ENCODE measurements around the gene ZNF813.
"Not testable (repeated sequence)": the region's sequence is repeated elsewhere in the genome, so short reads cannot be mapped to it uniquely, and the experiment has no call there.

The ZNF813 gene

DNA sequence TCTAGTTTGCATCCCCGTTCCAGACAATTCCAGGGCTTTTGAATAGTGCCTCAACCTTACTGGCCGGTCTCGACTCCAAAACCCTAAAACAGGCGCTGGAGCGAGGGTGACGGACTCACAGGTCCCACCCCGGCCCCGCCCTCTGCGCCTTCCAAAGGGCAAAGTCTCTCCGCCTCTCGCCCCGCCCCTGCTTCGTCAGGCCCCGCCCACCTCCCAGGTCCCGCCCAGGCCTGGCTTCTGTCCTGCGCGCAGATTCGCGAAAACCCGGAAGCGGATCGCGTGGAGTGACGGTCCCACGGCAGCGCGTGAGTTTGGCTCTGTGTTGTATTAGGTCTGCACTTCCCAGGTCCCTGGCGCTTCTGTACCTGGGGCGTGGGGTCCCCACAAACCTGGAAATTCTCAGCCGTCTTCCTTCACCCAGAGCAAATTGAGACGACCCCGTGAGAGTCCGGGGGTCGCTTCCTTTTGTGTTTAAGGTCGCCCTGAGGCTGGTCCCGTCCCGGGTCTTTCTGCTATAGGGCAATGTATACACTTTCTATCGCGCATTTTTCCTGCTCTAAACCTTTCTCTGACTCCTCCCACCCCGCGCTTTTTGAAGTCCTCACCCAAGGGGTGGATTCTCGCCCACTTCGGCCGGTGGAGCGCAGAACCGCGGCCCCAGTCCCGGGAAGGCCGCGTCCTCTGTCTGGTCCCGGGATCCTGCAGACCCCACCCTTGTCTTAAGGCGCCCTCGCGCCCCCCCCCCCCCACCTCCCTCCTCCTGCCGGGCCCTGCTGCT is at the start of gene ZNF813:
TSS of gene ZNF813 (plus strand) at position 249 of the 778 bp plus-strand sequence. CDS start 16,090 bp downstream, outside the sequence.
- peak; percentile 93 to 96 for DNase-seq (ENCODE audit: low read depth in 2 of 2, low spot score in 1 of 2)

DNA sequence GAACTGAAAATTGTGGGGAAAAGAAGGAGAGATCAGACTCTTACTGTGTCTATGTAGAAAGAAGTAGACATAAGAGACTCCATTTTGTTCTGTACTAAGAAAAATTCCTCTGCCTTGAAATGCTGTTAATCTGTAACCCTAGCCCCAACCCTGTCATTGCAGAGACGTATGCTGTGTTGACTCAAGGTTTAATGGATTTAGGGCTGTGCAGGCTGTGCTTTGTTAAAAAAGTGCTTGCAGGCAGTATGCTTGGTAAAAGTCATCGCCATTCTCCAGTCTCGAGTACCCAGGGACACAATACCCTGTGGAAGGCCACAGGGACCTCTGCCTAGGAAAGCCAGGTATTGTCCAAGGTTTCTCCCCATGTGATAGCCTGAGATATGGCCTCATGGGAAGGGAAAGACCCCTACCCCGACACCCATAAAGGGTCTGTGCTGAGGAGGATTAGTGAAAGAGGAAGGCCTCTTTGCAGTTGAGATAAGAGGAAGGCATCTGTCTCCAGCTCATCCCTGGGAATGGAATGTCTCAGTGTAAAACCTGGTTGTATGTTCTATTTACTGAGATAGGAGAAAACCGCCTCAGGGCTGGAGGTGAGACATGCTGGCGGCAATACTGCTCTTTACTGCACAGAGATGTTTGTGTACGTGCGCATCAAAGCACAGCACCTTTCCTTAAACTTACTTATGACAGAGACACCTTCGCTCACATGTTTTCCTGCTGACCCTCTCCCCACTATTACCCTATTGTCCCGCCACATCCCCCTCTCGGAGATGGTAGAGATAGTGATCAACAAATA is 46.8 kb upstream of the ZNF813 start:
- not testable (repeated sequence) for DNase-seq (ENCODE audit: low read depth in 2 of 2, low spot score in 1 of 2)

DNA sequence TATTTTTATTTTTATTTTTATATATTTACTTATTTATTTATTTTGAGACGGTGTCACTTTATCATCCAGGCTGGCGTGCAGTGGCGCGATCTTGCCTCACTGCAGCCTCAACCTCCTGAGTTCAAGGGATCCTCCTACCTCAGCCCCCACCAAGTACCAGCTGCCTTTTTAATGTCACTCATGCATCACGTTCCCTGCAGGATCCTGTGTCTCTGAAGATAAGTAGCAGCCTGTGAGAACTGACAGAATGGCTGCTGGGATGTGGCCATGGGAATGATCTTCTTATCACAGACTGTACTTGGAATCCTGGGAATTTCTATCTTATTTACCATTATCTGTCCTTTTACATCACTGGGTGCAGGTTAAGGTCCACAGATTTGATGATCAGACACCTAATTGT is 45.0 kb upstream of the ZNF813 start:
- DNase-seq (ENCODE audit: low read depth in 2 of 2, low spot score in 1 of 2), result no peak

DNA sequence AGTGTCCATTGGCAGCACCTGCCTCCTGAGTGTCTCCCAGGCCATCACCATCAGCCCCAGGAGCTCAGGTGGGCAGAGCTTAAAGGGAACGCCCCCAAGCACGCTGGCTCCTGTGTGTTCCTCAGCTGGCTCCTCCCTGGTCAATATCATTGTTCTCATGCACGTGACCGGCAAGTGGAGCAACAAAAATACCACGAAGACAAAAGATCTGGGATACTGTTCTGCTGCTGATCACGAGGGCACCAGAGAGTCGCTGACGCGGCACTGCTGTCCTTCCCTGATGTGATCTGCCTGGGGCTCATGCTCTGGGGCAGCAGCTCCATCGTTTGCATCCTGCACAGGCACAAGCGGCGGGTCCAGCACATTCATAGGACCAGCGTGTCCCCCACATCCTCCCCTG is 44.5 kb upstream of the ZNF813 start:
- not testable (repeated sequence) for DNase-seq (ENCODE audit: low read depth in 2 of 2, low spot score in 1 of 2)

DNA sequence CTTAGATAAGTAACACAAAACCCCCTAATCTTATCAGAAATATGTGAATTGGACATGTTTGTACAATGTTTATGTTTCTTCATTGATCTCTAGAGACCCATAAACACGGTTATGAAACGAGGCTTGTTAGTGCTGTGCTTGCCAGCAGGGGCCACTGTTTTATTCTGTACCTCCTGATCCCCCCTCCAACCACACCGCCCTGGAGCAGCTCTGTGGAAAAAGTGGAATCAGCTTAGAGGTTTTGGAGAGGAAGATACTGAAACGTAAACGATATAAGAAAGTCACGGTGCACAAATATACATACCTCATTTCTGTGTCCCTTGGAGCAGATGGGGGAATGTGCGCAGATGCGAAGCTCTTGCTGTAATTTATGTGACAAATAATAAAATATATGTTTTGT is 43.9 kb upstream of the ZNF813 start:
- not testable (repeated sequence) for DNase-seq (ENCODE audit: low read depth in 2 of 2, low spot score in 1 of 2)

DNA sequence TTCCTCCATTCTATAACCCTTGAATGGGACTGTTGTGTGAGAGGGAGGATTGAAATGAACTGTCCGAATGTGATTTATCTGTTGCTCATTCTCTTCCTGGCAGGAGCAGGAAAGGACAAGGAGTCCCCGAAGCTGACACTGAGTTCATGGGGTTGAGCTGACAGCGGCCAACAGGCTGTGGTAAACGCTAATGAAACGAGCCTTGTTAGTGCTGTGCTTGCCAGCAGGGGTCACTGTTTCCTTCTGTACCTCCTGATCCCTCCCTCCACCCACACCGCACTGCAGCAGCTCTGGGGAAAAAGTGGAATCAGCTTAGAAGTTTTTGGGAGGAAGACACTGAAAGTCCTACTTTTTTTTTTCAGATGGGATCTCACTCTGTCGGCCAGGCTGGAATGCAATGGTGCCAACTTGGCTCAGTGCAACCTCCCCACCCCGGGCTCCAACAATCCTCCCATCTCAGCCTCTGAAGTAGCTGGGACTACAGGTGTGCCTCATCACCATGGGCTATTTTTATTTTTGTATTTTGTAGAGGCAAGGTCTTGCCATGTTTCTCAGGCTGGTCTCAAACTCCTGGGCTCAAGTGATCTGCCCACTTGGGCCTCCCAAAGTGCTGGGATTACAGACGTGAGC is 42.5 kb upstream of the ZNF813 start:
- peak; percentile 37 to 40 for DNase-seq (ENCODE audit: low read depth in 2 of 2, low spot score in 1 of 2)

DNA sequence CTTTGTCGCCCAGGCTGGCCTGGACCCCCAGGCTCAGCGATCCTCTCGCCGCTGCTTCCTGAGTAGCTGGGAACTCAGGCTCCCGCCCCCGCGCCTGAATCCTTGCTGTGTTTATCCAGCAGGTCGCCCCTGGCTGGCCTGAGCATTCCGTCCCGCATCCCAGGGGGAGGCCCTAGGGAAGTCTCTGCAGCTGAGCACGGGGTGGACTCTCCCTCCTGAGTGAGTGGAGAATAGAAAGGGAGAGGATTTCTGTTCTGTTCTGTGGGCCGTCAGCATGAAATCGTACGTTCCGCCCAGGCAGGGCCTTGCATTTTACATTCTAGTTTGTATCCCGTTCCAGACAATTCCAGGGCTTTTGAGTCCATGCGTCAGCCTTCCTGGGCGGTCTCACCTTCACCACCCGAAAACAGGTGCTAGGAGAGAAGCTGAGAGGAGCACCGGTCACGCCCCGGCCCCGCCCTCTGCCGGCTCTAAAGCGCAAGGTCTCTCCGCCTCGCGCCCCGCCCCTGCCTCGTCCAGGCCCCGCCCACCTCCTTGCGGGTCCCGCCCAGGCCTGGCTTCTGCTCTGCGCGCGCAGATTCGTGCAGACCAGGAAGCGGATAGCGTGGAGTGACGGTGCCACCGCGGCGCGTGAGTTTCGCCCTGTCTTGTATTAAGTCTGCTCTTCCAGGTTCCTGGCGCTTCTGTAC is 36.0 kb upstream of the ZNF813 start, which contains the start of gene ZNF761:
TSS of gene ZNF761 (plus strand) at position 586 of the 689 bp plus-strand sequence. CDS start 15,285 bp downstream, outside the sequence.
- DNase-seq (ENCODE audit: low read depth in 2 of 2, low spot score in 1 of 2), result peak; percentile 91 to 96

DNA sequence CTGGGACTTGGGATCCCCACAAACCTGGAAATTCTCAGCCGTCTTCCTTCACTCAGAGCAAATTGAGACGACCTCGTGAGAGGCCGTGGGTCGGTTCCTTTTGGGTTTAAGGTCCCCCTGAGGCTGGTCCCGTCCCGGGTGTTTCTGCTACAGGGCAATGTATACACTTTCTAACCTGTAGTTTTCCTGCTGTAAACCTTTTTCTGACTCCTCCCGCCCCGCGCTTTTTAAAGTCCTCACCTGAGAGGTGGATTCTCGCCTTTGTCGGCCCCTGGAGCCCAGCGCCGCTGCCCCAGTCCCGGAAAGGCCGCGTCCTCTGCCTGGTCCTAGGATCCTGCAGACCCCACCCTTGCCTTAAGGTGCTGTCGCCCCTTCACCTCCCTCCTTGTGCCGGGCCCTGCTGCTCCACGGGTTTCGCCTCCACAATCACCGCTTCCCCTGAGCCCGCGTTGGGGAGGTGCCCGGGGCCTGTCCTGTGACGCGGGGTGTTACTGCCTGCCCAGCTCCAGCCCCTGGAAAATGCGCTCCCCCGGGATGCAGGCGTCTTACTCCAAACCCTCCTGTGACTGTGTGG is 35.4 kb upstream of the ZNF813 start:
- no peak for DNase-seq (ENCODE audit: low read depth in 2 of 2, low spot score in 1 of 2)

DNA sequence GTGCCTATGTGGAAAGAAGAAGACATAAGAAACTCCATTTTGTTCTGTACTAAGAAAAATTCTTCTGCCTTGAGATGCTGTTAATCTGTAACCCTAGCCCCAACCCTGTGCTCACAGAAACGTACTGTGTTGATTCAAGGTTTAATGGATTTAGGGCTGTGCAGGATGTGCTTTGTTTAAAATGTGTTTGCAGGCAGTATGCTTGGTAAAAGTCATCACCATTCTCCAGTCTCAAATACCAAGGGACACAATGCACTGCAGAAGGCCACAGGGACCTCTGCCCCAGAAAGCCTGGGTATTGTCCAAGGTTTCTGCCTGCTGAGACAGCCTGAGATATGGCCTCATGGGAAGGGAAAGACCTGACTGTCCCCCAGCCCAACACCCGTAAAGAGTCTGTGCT is 23.7 kb upstream of the ZNF813 start:
- DNase-seq (ENCODE audit: low read depth in 2 of 2, low spot score in 1 of 2), result not testable (repeated sequence)

DNA sequence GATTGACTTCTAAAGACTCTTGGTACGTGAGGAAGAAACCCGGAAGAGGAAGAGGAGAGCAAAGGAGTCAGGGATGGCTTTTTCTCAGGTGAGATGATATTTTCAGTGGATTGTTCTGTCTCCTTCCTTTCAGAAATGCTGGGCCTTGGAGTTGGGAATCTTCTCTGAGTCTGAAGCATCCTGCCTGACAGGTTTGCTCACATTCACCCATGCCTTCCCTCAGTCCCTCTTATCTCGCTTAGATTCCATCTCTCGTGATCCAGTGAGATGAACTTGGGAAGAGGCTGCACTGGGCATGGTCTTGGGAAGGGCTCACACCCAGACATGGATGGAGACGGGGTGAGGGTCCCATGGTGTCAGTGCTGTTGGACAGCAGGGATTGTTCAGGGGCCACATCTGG is 20.3 kb upstream of the ZNF813 start:
- not testable (repeated sequence) for DNase-seq (ENCODE audit: low read depth in 2 of 2, low spot score in 1 of 2)

DNA sequence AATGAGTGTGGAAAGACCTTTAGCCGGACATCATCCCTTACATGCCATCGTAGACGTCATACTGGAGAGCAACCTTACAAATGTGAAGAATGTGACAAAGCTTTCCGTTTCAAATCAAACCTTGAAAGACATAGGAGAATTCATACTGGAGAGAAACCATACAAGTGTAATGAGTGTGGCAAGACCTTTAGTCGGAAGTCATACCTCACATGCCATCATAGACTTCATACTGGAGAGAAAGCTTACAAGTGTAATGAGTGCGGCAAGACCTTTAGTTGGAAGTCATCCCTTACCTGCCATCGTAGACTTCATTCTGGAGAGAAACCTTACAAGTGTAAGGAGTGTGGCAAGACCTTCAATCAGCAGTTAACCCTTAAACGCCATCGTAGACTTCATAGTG is 11.7 kb upstream of the ZNF813 start:
- no peak for DNase-seq (ENCODE audit: low read depth in 2 of 2, low spot score in 1 of 2)

DNA sequence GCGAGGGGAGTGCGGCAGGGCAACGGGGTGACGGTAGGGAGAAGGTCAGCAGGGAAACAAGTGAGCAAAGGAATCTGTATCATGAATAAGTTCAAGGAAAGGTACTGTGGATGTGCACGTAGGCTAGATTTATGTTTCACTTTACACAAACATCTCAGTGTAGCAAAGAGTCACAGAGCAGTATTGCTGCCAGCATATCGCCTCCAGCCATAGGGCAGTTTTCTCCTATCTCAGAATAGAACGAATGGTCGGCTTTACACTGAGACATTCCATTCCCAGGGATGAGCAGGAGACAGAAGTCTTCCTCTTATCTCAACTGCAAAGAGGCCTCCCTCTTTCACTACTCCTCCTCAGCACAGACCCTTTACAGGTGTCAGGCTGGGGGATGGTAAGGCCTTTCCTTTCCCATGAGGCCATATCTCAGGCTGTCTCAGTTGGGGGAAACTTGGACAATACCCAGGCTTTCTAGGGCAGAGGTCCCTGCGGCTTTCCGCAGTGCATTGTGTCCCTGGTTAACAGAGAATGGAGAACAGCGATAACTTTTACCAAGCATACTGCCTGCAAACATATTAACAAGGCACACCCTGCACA is 7.3 kb upstream of the ZNF813 start:
- DNase-seq (ENCODE audit: low read depth in 2 of 2, low spot score in 1 of 2), result not testable (repeated sequence)

DNA sequence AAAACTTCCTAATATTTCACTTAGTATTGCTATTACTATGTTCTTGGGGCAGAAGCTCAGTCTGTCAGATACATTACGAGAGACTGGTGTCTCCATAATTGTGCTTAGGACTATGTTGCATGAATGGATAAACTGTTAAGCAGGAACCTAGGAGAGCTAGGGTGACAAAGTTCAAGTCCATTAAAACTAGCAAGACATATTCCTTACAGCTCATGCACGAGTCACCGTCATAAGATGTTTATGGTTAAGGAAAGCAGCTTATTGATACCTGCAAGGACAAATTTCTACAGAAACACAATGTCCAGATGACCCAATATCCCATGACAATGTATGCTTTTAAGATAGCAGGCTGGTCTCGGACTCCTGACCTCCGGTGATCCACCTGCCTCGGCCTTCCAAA is 5.7 kb upstream of the ZNF813 start:
- DNase-seq (ENCODE audit: low read depth in 2 of 2, low spot score in 1 of 2), result no peak

DNA sequence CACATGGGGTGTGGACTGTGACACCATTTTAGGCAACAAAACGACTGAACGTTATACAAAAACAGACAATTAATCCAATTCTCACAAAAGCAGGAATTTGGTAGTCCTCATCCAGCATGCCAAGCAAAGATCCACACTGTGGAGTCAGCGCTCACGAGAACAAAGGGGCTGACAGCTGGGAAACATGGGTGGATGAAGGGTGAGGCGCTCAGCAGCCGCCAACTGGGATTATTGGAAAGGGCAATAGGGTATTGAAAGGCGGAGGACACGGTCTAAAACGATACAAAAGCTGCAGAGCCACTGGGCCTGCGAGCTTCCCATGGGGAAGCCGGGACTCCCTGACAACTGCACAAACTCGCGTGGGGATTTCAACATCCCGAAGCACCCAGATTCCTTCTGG is 4.7 kb upstream of the ZNF813 start:
- DNase-seq (ENCODE audit: low read depth in 2 of 2, low spot score in 1 of 2), result no peak

DNA sequence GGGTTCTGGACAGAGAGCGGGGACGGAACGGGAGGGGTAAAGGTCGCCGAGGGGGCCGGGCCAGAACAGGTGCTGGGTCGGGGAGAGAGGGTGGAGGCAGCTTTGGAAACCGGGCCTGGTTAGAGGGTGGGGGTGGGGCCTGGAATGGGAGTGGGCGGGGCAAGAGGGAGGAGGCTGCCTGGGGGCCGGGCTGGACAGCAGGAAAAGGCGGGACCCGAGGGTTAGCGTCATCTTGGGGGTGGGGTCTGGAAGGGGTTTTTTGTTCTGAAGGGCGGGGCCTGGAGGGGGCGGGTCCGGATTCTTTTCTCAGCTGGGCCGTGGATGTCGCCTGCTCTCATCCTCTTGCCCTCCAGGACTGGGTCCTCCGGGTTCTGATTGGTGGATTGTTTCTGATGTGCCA is 4.3 kb upstream of the ZNF813 start:
- no peak for DNase-seq (ENCODE audit: low read depth in 2 of 2, low spot score in 1 of 2)

DNA sequence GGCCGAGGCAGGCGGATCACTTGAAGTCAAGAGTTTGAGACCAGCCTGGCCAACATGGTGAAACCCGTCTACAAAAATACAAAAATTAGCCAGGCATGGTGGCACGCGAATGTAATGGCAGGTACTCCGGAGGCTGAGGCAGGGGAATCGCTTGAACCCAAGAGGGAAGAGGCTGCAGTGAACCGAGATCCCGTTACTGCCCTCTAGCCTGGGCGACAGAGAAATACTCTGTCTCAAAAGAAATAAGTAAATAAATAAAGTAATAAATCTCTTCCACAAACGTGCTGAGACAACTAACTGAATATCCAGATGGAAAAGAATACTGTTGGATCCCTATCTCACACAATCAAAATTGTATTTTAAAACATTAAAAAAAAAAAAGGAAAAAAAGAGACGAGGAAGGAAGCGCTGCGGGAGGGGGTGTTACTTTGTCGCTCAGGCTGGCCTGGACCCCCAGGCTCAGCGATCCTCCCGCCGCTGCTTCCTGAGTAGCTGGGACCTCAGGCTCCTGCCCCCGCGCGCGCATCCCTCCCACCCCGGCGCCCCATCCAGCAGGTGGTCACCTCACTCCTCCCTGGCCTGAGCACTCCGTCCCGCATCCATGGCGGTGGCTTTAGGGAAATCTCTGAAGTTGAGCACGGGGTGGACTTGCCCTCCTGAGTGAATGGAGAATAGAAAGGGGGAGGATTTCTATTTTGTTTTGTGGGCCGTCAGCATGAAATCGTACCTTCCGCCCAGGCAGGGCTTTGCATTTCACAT is 628 bp upstream of the ZNF813 start:
- no peak for DNase-seq (ENCODE audit: low read depth in 2 of 2, low spot score in 1 of 2)

DNA sequence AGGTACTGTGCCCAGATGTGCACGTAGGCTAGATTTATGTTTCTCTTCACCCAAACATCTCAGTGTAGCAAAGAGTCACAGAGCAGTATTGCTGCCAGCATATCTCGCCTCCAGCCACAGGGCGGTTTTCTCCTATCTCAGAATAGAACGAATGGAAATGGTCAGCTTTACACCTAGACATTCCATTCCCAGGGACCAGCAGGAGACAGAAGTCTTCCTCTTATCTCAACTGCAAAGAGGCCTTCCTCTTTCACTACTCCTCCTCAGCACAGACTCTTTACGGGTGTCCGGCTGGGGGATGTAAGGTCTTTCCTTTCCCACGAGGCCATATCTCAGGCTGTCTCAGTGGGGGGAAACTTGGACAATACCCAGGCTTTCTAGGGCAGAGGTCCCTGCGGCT is 1.1 kb downstream of the ZNF813 start:
- not testable (repeated sequence) for DNase-seq (ENCODE audit: low read depth in 2 of 2, low spot score in 1 of 2)

DNA sequence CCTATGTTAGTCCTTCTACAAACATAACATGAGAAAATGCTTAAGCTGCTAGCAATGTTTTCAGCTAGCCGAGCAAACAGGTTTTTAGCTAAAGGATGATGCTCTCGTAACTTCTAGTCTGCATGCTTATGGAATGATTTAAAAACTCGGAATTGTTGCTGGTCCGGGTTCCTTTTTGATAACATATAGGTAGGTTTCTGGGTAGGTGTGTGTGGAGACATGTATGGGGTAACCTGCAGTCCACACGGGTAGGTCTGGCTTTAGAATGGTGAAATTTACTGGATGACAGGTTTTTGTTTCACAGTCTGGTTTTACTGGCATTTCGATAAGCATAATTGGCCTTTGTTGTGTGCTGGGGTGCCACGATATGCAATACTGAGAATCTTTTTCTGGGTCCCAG is 4.4 kb downstream of the ZNF813 start:
- DNase-seq (ENCODE audit: low read depth in 2 of 2, low spot score in 1 of 2), result no peak

DNA sequence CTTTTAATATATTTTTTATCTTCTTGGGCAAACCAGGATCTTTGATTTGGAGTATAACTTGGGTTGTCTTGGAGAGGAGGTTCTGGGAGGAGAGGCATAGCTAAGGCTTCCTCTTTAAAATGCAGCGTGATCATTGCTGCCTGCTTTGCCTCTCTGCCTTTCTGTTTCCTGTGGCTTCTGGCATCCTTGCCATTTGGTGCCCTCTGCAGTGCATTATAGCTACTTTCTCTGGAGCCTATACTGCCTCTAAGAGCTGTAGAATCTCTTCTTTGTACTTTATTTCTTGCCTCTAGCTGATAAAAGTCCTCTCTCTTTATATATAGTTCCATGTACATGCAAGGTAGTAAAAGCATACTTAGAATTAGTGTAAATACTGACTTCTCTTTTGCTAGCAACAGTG is 7.3 kb downstream of the ZNF813 start:
- DNase-seq (ENCODE audit: low read depth in 2 of 2, low spot score in 1 of 2), result not testable (repeated sequence)

DNA sequence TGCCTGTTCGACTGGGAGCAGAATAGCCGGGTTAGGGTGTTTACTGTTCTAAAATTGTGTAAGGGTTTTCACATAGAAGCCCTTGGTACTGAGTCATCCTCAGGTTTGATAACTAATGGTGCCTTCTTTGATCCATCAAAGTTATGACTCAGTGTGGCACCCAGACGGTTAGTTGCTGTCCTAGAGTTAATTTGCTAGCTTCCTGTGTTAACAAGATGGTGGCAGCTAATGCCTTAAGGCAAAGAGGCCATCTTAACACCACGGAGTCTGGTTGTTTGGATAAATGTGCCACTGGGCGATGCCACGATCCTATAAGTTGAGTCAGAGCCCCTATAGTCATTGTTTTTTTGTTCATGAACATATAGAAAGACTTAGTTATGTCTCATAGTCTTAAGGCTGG is 7.9 kb downstream of the ZNF813 start:
- DNase-seq (ENCODE audit: low read depth in 2 of 2, low spot score in 1 of 2), result not testable (repeated sequence)
